ENCODE measurements around the gene SPEM1. TPM values are rescaled to one million over a fixed set of nuclear protein-coding genes. Genes with fewer than 3 reads are reported as not detected.
A peak's percentile ranks its signal among the peaks of the same experiment; 100 is the strongest.

The SPEM1 gene
- total and polyA plus RNA-seq, 10 of the 15 experiments (the other 5 are each of a cell fraction or from before 2014, with no cell fraction given) = not detected

GRCh38 chr17:7393613-7394451 is 26.3 kb upstream of the SPEM1 start:
- no peaks in the 10 kb centered on the region for H3K9me3 ChIP-seq (replicated peaks; ENCODE audit: control insufficient read depth, insufficient read depth, low read length)
- in situ Hi-C loops (cut with MboI) = no loop called here
- H3K36me3 ChIP-seq (ENCODE audit: control insufficient read depth in 2 of 2, insufficient read depth in 2 of 2, low read length in 1 of 2) = no peaks in the 10 kb centered on the region
- peaks cover 2% of the 10 kb centered on the region for H3K79me2 ChIP-seq (ENCODE audit: control insufficient read depth, insufficient read depth, low read length)
- H3K27me3 ChIP-seq (replicated peaks in 1 of 2; ENCODE audit: control insufficient read depth in 2 of 2, insufficient read depth in 2 of 2, low read length in 1 of 2) = no peaks in the 10 kb centered on the region
- ChIA-PET CTCF (interaction anchor here (0.6 to 1.5 kb wide), 3 partner anchors 94 to 167 kb away, joined by 3 to 10 read pairs (median 4); partner anchors contain the start of gene SENP3), RAD21 (ENCODE audit: unreplicated experiment) (interaction anchor here (1.0 to 1.3 kb wide), 6 partner anchors 10 to 167 kb away, joined by 3 to 10 read pairs (median 4); partner anchors contain the start of genes ACAP1, TMEM102, TMEM256 and TNFSF12), SMC1A (ENCODE audit: uncharacterized antibody, unreplicated experiment) (no interaction called here), POLR2A (interaction anchor here (0.9 to 3.2 kb wide), 2 partner anchors 10 to 92 kb away, joined by 3 to 23 read pairs; partner anchors contain the start of gene TMEM256)
- peak overlapping the region; percentile 58 for H3K27ac ChIP-seq (ENCODE audit: control insufficient read depth, insufficient read depth)
- H3K4me3 ChIP-seq = peak overlapping the region; percentile 80
- H3K4me2 ChIP-seq (ENCODE audit: control insufficient read depth, insufficient read depth) = peak overlapping the region; percentile 96
- peak; percentile 31 for FAIRE-seq
- peak overlapping the region; percentile 89 for H2AFZ ChIP-seq (ENCODE audit: control insufficient read depth, low read depth, low read length)
- intact Hi-C loops (cut with micrococcal nuclease; ENCODE audit: unreplicated experiment) = no loop called here
- 7% methylated on average over 40 of the region's 48 CpGs for WGBS (ENCODE audit: insufficient coverage, insufficient replicate concordance, low lambda C conversion rate, missing lambda C conversion rate)
- DNase-seq (ENCODE audit: low read depth, low spot score) = no peak
- no peaks in the 10 kb centered on the region for H3K4me1 ChIP-seq (ENCODE audit: control insufficient read depth, insufficient read depth, low read length)
- H3K9ac ChIP-seq (ENCODE audit: control insufficient read depth, insufficient read depth, low read length) = peak overlapping the region; percentile 85
- peak; percentile 70 for ATAC-seq
- BruUV-seq (replicated peaks) = TSS peak; percentile 67
- no peaks in the 10 kb centered on the region for H4K20me1 ChIP-seq (ENCODE audit: control insufficient read depth, insufficient read depth)
- TF ChIP-seq CREM (IDR thresholded peaks at IDR 0.05; ENCODE audit: low read depth) (0 out of 2 replicates have a peak, but pooled peaks have one; percentile 3), SKIL (IDR thresholded peaks at IDR 0.05; ENCODE audit: low read depth, poor library complexity, severe bottlenecking) (peak; percentile 10), NR2F1 (conservative IDR thresholded peaks at IDR 0.05) (0 out of 2 replicates have a peak, but pooled peaks have one; percentile 22), CTCF (IDR thresholded peaks at IDR 0.05 in 2 of 3, conservative IDR thresholded peaks at IDR 0.05 in 1 of 3; ENCODE audit: control insufficient read depth in 2 of 3, extremely low read depth in 1 of 3, insufficient read depth in 1 of 3, low read depth in 3 of 3, low read length in 3 of 3) (0 out of 6 replicates have a peak, but pooled peaks of 1 of the 3 experiments have one; percentile 11), SP1 (IDR thresholded peaks at IDR 0.05; ENCODE audit: low read depth, low read length) (peak; percentile 17), MLLT1 (IDR thresholded peaks at IDR 0.05) (0 out of 2 replicates have a peak, but pooled peaks have one; percentile 55), MEF2B (IDR thresholded peaks at IDR 0.05; ENCODE audit: partially characterized antibody, poor library complexity, severe bottlenecking) (peak; percentile 78), MAX (IDR thresholded peaks at IDR 0.05; ENCODE audit: low read depth, low read length) (no peak), GABPA (IDR thresholded peaks at IDR 0.05; ENCODE audit: low read depth) (no peak), ATF3 (IDR thresholded peaks at IDR 0.05; ENCODE audit: borderline replicate concordance, extremely low read depth, low read depth, low read length) (no peak), RELB (IDR thresholded peaks at IDR 0.05; ENCODE audit: low read depth) (0 out of 2 replicates have a peak, but pooled peaks have one; percentile 13), RAD21 (IDR thresholded peaks at IDR 0.05; ENCODE audit: insufficient read depth, low read depth, low read length) (peak; percentile 39; the same call in 1 of the 2 replicates)

Data from GM12878 (cell line).